GM20431 (cell line): ENCODE measurements around the gene CACNB1.
"Not testable (repeated sequence)": the region's sequence is repeated elsewhere in the genome, so short reads cannot be mapped to it uniquely, and the experiment has no call there.

Source experiments
- in situ Hi-C: fragments of 300-500 bp; cut with MseI, MboI; formaldehyde crosslinking; loops from one replicate; pipeline ENCODE4 v1.15.0; 2020; ENCODE audit warnings: low sequenced_read_pairs; ENCODE audit not compliant: unreplicated experiment

The CACNB1 gene

DNA sequence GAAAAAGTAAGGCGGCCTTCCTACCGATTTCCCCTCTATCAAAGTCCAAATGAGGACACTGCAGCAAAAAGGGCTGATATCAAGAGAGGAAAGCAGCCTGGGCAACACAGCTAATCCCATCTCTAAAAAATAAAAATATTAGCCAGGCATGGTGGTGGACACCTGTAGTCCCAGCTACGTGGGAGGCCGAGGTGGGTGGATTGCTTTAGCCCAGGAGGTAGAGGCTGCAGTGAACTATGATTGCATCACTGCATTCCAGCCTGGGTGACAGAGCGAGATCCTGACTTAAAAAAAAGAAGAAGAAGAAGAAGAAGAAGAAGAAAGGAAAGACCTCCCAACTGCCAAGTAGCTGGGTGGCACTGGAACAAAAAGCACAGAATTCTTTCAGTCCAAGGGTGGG, 14.4 kb downstream of the CACNB1 start:
- in situ Hi-C loops: no loop called here

DNA sequence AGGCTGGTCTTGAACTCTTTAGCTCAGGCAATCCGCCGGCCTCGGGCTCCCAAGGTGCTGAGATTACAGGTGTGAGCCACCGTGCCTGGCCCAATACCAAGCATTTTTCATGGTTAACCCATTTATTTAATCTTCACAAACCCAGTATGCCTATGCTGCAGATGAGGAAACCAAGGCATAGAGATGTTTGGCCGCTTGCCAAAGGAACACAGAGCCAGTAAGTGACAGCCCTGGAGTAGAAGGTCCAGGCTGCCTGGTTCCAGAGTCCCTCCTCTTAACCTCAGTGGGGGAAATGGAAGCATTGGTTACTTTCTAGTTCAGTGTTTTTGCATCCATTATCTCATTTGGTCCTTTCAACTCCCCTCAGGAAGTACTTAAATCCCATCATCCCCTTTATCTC, 16.2 kb downstream of the CACNB1 start:
- in situ Hi-C loops: no loop called here

DNA sequence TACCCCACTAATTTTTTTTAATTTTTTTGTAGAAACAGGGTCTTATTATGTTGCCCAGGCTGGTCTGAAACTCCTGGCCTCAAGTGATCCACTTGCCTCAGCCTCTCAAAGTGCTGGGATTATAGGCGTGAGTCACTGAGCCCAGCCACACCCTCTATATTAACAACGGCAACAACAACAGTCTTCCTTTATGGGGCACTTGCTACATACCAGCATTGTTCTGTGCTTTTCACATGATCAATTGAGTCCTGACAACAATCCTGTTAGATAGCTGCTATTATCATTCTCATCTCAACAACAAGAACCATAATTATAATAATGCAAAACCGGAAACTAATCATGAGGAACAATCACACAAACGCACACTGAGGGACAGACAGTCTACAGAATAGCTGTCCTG, 18.9 kb downstream of the CACNB1 start:
- in situ Hi-C loops: no loop called here

DNA sequence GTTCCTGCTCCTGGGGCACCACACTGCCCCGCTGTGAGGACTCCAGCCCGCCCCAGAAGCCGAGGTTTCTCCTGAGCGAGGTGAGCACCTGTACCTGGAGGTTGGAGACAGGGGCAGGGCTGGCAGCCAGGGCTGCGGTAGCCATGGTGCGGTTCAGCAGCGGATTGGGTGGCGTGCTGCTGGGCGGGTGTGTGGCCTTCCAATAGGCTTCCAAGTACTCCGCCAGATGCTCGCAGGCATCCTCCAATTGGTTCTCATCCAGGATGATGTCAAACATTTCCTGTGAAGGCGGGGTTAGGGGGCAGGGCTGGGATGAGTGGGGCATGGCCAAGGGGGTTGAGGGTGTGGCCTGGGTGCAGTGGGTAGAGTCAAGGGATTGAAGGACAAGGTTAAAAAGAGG, 20.2 kb downstream of the CACNB1 start:
- in situ Hi-C loops: no loop called here

DNA sequence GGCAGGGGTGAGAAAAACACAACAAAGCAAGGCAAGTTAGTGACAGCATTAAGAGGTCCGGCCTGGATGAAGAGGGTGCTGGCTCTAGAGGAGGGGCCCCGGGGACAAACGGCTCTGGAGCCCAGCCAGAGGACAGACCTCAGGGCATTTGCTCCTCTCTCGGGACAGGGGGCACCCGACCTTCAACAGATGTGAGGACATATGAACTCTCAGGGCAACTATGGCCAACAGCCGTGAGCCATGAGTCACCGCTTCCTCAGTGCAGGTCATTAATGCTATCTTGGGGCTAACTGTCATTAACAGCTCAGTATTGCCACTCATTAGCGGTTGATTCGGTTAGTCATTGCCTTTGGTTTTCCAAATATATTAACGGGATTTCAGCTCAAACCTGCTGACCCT, 21.8 kb downstream of the CACNB1 start:
- in situ Hi-C loops: no loop called here

DNA sequence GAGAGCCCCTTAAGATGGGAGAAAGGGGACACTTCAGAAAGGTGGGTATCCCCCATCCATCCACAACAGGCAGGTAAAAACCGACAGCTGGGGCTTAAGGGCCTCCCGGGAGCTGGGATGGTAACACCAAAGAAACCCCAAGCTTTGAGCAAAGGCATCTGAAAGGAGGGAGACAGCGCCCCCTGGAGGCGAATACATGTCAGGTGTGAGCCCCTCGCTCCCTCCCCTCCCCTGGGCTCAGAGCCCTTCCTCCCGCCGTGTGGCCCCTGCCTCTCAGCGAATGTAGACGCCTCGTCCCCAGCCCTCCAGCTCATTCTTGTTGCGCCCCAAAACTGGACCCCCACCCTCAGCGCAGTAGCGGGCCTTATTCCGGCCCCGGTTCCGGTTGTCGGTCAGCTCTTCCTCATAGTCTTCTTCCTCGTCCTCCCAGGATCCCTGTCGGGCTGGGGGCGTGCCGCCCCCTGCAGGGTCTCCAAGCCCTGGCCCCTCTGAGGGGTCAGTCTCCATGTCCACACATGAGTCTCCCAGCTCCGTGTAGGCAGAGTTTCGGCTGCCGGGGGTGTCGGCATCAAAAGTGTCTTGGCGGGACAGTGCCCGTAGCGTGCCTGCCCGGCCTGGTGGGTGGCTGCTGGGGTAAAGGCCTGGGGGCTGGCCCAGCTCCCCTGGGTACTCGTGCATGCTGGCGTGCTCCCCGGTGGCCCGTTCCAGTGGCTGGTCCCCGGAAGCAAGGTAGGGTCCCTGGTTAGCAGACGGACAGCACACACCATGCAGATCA, 22.4 kb downstream of the CACNB1 start:
- in situ Hi-C loops: no loop called here

DNA sequence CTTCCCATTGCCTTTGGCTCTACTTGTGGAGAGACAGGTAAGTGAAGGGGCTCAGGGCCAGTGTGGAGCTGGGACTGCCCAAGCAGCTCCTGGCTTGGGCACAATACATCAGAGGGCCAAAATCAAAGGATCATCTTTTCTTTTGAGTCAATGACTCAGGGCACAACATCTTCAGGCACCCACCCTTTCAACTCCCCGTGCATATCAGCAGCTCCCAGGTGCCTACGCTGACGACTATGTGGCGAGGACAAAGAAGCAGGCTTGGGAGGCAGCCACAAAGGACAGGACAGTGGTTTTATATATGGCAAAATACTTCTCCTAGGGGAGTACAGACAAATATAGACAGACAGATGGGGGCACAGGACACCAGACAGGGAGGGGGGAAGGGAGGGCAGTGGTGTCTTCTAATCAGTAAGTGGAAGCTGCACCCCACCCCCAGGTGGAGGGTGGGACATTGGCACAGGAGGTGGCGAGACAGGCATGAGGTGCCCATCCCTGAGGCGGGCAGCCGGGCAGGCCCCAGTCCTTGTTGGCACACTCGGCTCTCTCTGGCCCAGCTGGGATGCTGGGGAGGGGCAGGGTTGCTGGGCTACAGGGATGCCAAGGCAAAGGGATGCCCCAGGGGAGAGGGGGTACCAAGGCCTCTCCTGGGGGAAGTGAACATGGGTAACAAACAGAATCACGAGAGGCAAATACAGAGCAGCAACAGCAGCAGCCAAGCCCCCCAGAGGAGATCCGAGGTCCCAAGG, 23.8 kb downstream of the CACNB1 start:
- in situ Hi-C loops: no loop called here

DNA sequence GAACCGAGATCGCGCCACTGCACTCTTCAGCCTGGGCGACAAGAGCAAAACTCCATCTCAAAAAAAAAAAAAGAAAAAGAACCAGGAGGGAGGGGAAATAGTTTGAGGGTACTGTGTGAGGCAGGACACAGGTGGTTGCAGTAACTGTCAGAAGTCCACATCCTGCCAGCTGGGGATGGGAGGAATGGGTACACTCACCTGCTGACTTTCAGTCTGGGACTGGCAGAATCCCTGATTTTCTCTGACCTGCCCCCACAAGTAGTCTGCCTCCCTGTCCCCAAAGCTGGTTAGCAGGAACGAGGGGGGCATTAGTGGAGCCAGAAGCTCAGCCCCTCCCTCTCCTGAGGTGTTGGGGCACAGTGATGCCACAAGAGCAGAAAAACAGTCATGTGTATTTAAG, 24.4 kb downstream of the CACNB1 start:
- in situ Hi-C loops: no loop called here

DNA sequence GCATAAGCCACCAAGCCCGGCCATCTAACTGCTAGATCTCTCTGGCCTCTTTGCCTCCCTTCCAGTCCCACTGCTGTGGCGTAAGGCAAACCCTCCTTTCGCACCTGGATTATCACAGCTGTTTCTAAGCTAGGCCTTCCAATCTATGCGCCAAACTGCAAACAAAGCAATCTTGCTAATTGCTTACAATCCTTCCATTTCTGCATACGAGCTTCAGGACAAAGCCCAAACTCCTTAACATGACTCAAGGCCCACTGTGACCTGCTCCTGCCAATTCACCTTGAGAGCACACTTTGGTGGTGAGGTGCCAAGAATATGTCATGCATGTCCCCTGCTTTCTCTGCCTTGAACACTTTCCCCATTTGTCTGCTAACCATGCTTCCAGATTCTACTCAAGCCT, 25.5 kb downstream of the CACNB1 start:
- in situ Hi-C loops: no loop called here

DNA sequence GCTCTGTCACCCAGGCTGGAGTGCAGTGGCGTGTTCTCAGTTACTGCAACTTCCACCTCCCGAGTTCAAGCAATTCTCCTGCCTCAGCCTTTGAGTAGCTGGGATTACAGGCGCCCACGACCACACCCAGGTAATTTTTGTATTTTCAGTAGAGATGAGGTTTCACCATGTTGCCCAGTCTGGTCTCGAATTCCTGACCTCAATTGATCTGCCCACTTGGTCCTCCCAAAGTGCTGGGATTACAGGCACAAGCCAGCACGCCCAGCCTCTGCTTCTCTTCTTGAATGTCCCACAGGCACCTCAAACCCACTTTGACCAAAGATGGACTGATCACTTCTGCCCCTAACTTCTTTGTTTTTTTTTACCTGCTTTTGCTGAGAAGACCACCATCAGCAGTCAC, 26.9 kb downstream of the CACNB1 start:
- in situ Hi-C loops: no loop called here

DNA sequence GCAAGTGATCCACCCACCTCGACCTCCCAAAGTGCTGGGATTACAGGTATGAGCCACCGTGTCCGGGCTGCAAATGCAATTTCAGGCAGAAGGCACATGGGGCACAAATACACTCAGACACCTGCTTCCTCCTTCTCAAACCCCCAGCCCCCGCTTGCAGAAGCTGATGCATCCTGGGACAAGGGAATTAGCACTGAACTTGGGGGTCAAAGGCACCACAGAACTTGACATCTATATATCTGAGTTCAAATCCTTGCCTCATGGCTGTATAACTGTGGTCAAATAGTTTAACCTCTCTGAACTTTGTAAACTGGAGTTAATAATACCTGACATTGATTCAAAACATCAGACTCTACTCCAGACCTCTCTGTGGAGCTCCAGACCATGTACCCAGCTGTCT, 27.4 kb downstream of the CACNB1 start:
- in situ Hi-C loops: no loop called here

DNA sequence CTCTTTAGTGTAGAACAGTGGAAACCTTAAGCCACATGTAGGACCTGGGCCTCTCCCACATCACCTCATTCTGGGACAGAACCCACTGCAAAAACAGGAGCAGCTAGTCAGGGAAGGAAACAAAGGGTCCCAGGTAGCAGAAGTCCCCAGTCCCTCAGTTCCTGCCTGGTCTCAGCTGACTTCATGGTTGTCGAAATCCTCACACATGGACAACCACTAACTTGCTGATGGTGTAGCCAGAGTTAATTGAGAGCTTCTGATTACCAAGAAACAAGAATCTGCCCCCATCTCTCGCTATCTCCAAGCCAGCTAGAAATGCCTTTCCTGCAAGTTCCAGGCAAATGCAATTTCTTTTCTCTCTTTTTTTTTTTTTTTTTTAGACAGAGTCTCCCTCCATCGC, 28.0 kb downstream of the CACNB1 start:
- in situ Hi-C loops: no loop called here

DNA sequence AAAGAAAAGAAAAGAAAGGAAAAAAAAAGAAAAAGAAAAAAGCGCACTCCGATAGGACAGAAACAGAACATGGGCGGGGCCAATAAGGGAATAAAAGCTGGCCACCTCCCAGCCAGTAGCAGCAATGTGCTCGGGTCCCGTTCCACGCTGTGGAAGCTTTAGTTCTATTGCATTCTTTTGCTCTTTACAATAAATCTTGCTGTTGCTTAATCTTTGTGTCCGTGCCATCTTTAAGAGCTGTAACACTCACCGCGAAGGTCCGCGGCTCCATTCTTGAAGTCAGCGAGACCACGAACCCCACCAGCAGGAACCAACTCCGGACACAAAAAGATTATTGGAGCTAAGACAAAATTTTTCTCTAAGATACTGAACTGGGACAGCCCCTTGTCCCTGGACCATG, 28.4 kb downstream of the CACNB1 start:
- in situ Hi-C loops: no loop called here

DNA sequence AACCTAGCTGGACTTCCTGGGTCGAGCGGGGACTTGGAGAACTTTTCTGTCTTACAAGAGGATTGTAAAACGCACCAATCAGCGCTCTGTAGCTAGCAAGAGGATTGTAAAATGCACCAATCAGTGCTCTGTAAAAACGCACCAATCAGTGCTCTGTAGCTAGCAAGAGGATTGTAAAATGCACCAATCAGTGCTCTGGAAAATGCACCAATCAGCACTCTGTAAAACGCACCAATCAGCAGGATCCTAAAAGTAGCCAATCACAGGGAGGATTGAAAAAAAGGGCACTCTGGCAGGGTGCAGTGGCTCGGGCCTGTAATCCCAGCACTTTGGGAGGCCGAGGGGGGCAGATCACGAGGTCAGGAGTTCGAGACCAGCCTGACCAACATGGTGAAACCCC, 29.0 kb downstream of the CACNB1 start:
- in situ Hi-C loops: not testable (repeated sequence)

DNA sequence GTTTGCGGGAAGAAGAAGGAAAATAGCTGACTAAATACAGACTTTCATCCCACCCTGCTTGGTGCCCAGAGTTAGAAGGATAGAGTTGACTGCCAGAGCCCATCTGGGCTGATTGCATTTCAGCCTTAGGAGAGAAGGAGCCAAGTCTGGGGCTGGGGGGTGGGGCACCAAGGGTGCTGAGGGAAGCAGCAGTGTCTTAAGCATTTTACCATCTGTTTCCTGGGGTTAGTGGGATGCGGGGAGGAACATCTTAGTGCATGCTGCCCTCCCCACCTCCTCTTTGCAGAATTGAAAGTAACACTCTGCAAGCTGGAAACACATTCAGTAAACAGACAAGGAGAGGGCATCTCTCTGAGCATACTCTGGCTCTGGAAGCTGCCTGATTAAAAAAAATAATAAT, 30.0 kb downstream of the CACNB1 start:
- in situ Hi-C loops: no loop called here

DNA sequence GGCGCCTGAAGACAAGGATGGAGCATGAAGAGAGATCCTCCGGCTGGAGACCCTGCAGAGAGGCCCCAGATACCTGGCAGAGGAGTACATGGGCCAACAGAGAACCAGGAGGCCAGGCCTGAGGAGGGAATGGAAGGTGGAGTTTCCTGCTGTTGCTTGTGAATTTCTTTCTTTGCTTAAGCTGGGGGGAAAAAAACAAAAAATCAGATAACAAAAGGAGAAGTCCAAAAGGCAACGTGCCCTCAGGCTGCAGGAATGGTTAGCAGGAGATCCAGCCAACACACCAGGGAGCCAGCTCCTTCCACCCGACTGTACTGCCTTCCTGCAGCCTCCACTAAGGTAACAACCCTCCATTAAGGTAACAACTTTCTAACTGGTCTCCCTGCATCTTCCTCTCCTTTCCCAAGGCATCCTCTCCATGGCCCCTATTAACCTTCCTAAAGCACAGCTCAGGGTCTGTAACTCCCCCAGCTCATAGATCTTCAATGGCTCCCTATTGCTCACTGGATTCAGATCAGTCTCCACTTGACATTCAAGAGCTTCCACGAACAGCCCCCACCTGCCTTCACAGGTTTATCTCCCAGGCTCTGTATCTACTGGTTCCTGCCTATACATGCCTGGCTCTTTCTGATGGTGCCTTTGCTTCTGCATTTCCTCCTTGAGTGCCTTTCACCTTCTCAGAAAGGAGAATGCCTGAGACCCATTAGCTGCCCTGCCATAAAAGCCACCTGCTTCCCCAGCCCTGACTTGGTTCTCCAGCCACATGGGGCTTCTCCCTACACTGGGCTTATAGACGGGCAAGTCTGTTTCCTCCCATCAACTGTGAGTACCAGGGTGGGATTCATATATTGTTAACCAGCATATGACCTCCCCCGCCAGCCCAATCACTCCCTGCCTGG, 30.8 kb downstream of the CACNB1 start:
- in situ Hi-C loops: no loop called here

DNA sequence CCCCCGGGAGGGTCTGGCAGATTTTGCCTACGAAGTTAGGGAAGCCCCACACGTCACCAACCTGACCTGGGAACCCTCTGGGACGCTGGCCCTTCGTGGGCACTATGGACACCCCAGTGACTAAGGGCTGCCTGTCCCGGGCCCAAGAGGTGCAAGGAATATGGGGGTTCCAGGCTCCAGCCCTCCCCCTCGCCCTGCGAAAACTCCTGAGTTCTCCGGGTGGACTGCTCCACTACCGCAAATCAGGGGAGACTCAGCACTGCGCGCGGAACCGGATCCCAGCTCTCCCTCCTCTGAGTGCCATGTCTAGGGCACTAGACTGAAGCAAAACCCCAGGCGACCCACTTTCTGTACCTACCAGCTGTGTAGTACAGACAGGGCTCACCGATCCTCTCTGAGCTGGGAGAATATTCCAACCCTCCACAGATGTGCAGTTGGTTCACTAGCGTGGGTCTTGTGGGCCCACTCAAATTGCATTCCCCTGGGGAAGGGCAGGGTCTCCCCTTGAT, 31.6 kb downstream of the CACNB1 start, which contains the start of gene ARL5C:
TSS of gene ARL5C (minus strand) at position 321 of the 509 bp plus-strand sequence. CDS start 401 bp downstream, outside the sequence.
- in situ Hi-C loops: no loop called here

DNA sequence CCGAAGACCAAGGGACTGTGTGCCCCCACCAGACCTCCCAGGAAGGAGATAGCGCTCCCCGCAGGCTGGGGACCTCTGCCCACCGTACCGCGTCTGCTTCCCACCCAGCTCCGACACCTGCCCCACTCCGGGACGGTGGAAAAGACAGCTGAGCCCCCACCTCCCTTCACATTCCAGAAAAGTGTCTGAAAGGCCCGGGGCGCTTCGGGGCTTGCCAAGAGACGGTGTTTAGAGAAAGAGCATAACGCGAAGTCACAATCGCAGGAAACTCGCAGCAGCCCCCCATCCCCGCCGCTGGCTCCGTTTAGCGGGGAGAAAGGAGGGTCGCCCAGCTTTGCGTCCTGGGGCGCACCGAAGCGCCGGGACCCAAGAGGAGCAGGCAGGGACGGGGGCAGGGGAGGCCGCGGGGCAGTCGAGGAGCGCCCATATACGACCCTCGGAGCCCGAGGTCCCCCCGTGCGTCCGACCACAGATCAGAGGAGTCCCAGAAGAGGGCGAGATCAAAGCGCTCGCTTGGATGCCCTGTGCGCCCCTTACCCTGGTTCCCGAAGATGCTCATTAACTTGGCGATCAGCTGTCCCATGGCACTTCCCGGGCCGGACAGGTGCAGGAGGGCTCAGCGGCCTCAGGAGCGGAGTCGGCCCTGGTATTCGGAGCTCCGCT, 32.2 kb downstream of the CACNB1 start:
- in situ Hi-C loops: no loop called here

DNA sequence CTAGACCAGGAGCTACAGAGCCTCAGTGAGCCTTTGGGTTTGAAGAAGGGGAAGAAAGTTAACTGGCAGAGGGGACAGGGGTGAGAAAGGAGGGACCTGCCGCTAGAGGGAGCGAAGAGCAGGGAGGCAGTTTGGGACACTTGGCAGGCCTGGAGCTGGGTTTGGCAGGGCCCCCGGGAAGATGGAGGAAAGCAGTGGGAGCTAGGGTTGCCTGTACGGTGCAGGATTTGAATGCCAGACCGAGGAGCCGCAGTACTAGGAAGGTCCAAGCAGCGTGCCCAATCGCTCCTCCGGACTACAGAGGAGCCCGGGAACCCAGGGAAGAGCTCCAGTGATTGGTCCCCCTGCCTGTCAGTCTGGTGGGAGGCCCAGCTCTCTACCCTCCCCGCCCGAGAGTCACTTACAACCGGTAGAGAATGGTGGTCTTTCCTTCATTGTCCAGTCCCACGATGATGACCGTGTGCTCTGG, 32.8 kb downstream of the CACNB1 start:
- in situ Hi-C loops: no loop called here

DNA sequence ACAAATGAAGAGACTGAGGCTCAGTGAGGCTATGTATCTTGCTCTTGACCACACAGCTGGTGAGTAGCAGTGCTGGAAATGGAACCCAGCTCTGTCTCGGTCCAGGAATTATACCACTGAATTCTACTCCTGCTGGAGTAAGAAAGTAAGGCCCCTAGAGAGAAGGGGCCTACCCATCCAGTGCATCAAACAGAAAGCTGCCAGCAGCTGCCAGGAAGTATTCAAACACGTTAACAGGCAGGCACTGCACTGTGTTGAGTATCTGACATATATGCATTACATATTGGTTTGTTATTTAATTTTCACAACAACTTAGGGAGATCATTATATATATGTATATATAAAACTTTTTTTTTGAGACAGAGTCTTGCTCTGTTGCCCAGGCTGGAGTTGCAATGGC, 35.5 kb downstream of the CACNB1 start:
- in situ Hi-C loops: no loop called here
